GM19452 (cell line): ENCODE results near the gene ASB17.
"Not testable (repeated sequence)": the region's sequence is repeated elsewhere in the genome, so short reads cannot be mapped to it uniquely, and the experiment has no call there.

Experiments used
- ATAC-seq: cut with Tn5 transposase; IDR thresholded peaks from one replicate; pipeline ENCODE4 v1.9.1; 2021; ENCODE audit not compliant: unreplicated experiment

ASB17 gene

GRCh38 chr1:75932304-75932703 lies at the start of gene ASB17:
TSS of gene ASB17 (minus strand) at chr1:75932404. CDS start at chr1:75932291, 113 bp downstream.
- no peak for ATAC-seq

DNA sequence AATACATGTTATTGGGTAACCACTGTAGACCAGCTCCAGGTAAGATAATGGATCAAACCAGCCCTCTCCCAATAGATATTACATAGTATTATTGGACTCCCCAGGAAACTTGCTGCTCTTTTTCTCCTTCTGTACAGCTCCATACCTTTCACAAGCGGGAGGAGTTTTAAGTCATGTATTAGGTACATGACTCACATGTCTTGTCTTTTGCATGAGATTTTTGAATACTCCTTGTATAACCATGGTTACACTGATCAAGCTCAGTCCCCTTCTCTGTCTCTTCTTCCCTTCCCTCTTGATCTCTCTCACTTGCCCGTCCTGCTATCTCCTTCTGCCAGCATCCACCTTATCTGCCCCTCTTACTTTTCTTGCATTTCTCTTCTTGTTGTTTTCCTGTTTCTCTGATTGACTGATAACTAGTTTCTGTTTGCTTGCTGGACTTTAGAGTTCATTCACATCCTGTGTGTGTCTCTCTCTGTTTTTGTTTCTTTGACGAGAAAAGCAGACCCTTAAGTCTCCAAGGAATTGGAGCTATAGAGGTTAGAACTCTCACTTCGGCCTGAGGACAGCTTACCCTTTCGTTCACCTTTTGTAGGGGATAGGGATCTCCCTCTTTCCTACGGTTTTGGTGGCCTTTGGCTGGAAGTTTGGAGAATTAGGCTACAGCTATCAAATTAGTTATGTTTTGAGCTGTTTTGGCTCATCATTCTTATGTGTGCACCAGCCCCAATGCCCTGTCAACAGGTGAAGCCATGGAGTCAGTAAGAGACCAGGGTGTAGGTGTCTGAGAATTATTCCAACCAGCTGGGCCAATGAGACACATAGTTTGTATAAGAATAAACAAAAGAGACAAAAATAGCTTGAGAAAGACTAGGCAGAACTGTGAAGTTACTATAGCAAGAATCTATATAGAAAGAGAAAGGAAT lies 49.0 kb upstream of the ASB17 start:
- peak; percentile 53 for ATAC-seq

DNA sequence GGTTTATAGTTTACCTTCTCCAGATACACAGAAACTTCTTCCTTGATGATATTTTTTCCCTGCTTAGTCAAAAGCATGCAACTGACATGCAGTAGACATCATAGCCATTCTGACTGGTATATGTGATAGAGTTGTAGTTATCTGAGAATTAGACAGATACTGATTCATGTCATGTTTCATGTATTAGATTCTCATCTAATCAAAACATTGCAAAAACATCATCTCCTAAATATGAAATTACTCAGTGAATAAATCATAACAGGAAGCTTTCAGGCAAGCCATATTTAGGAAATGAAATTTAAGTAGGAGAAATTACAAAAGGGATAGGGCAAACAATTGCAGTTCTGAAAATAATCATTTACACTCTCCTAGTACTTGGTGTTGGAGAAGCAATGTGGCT lies 38.4 kb upstream of the ASB17 start:
- ATAC-seq = no peak

DNA sequence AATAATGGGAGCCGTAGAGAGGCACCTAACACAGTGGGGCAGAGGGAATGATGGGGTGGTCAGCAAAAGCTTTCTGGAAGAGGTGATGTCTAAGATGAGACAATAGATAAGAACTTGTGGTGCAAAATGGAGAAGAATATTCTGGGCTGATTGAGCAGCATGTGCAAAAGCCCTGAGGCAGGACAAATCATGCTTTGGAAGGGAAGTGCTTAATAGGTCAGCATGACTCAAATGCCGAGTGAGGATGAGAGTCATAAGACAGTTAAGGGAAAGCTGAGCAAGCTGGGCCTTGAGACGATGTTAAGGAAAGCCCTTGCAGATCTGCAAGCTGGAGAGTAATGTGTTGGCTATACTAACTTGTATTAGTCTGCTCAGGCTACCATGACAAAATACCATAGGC lies 37.3 kb upstream of the ASB17 start:
- no peak for ATAC-seq

DNA sequence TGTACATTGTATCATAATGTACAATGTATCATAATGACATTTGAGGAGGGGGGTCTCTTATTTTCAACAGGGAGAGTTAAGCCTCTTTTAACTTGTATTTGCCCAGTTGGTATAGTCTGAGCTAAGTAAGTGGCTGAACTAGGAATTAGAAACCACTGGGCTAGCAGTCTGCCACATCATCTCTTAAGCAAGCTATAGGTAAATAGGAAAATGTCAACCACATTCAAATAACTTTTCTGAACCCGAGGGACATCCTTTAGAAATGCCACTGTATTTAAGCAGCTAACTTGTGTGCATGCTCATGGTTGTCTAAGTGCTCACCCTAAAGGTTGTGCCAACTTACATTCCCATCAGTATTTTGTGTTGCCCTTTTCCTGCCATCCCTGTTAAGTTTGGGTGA lies 35.5 kb upstream of the ASB17 start:
- ATAC-seq = no peak

- no peak for ATAC-seq
These were observed 32.7 kb upstream of the ASB17 start for GRCh38 chr1:75964760-75965408.

- ATAC-seq = not testable (repeated sequence)
These were observed 32.0 kb upstream of the ASB17 start for GRCh38 chr1:75964110-75964759.

GRCh38 chr1:75954586-75954985 lies 22.4 kb upstream of the ASB17 start:
- ATAC-seq = no peak

- no peak for ATAC-seq
These were observed 21.3 kb upstream of the ASB17 start for GRCh38 chr1:75953461-75953860.

- no peak for ATAC-seq
These were observed 19.8 kb upstream of the ASB17 start for GRCh38 chr1:75952016-75952415.

DNA sequence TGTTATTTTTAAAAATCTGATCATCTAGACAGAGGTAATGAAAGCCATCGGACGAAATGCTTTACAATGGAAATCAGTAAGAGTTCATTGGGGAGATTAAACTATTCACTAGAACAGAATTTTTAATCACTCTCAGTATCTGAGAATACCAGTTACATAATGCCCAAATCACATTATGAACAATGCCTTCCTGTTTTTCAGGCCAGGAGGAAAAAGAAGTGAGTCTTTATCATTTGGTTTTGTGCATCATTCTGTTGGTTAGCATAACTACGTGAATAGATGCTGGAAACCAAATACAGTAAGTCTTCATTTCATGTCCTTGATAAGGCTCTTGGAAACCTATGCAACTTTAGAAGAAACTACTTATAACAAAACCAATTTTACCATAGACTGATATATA lies 18.0 kb upstream of the ASB17 start:
- ATAC-seq = no peak

DNA sequence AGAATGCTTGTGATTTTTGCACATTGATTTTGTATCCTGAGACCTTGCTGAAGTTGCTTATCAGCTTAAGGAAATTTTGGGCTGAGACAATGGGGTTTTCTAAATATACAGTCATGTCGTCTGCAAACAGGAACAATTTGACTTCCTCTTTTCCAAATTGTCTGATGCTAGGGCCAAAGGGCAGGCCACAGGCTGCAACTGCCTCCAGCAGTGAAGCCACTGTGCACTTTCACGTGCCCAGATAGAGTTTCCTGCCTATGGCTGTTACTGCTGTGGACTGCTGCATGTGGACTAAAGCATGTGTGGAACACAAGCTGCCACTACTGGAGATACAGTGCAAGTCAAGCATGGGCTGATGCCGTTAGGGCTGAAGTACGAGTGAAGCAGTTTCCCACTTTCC lies 10.8 kb upstream of the ASB17 start:
- not testable (repeated sequence) for ATAC-seq

- no peak for ATAC-seq
These were observed 4.8 kb upstream of the ASB17 start for GRCh38 chr1:75937034-75937433.

DNA sequence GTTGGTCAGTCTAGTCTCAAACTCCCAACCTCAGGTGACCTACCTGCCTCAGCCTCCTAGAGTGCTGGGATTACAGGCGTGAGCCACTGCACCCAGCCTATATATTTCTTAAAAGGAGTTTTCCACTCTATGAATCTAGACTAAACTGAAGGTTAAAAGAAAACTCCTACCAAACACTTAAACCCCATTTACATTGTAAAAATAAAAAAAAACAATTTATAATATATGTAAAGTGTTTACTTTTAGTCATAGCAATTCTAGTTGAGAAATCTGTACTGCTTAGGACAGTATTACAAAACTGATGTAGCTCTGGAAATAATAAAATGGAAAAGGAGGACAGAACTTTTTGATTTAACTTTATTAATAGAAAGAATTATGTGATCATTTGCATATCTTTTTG lies 9.5 kb downstream of the ASB17 start:
- no peak for ATAC-seq

DNA sequence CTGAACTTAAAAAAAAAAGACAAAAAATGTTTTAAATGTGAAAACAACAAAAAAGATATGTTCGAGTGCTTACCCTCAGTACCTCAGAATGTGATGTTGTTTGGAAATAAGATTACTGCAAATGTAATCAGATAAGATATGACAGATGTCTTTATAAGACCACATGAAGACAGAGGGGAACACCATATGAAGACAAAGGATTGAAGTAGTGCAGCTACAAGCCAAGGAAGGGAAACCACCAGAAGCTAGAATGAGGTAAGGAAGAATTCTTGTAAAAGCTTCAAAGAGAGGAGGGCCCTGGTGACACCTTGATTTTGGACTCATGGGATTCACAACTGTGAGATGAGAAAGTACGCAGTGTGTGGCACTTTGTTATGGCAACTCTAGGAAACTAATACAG lies 15.4 kb downstream of the ASB17 start:
- ATAC-seq = no peak

DNA sequence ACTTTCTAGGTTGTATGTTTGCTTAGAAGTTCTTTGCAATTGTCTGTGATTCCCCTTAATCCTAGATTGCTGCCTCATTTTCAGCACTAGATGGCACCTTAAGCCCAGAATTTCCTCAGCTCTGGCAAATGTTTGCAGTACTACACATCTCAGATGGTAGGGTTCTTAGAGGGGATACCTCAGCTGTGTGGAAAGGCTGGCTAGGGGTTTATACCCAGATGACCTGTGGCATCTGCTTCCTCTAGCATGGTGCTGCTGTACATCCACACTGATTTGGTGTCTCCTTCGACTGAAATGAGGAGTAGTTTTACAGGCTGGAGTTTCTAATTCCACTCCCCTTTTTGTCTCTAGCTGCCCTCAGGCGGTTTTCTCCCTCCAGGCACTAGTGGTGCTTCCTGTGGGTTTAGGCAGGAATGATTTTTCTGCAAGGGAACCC lies 23.5 kb downstream of the ASB17 start:
- peak; percentile 70 for ATAC-seq

DNA sequence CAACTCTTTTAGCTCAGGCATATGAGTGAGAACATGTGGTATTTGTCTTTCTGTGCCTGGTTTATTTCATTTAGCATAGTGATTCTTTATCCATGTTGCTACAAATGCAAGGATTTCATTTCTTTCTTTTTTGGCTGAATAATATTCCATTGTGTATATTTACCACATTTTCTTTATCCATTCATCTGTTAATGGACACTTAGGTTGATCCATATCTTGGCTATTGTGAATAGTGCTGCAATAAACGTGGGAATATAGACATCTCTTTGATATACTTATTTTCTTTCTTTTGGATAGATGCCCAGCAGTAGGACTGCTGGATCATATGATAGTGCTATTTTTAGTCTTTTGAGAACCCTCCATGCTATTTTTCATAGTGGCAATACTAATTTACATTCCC lies 30.8 kb downstream of the ASB17 start:
- no peak for ATAC-seq

- no peak for ATAC-seq
These were observed 47.8 kb downstream of the ASB17 start for GRCh38 chr1:75884437-75884836.

DNA sequence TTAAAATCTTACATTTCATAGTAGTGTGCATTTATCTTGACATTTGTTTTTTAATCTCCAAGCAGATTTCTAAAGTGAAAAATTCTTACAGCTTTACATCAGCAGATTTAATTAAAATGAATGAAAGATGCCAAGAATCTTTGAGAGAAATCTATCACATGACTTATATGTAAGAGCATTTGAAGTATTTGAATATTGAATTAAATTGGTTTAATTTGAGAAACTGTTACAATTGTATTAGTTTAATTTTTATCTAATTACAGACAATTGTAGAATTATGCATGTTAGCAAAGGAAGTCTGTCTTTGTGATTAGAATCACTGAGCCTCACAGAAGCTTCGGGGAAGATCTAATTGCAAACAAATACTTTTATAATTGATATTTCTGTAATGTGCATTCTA lies 52.2 kb downstream of the ASB17 start:
- ATAC-seq = no peak

GRCh38 chr1:75870951-75871350 lies 61.3 kb downstream of the ASB17 start:
- ATAC-seq = no peak
